ENCODE measurements around the gene ZNF536. TPM values are rescaled to one million over a fixed set of nuclear protein-coding genes. Genes with fewer than 3 reads are reported as not detected.

Gene ZNF536
- total and polyA plus RNA-seq, 10 of the 15 experiments (the other 5 are each of a cell fraction or from before 2014, with no cell fraction given): not detected

GRCh38 chr19:30536975-30537374 lies 164.8 kb downstream of the ZNF536 start (continued):
- TF ChIP-seq SKIL (IDR thresholded peaks at IDR 0.05; ENCODE audit: low read depth, poor library complexity, severe bottlenecking): no peak
- no peak for TF ChIP-seq DPF2 (IDR thresholded peaks at IDR 0.05)
- TF ChIP-seq E2F4 (IDR thresholded peaks at IDR 0.05; ENCODE audit: low read depth, low read length): no peak
- TF ChIP-seq PBX3 (IDR thresholded peaks at IDR 0.05; ENCODE audit: insufficient replicate concordance, low read depth, low read length): no peak
- TF ChIP-seq FOXM1 (IDR thresholded peaks at IDR 0.05; ENCODE audit: low read depth, low read length): no peak
- TF ChIP-seq CBX5 (IDR thresholded peaks at IDR 0.05; ENCODE audit: low read depth): no peak
- TF ChIP-seq POLR2A (IDR thresholded peaks at IDR 0.05; ENCODE audit: low read depth, low read length): no peak
- TF ChIP-seq SPI1 (IDR thresholded peaks at IDR 0.05; ENCODE audit: borderline replicate concordance, insufficient read depth, low read depth, low read length): no peak
- no peak for TF ChIP-seq POLR2AphosphoS5 (IDR thresholded peaks at IDR 0.05; ENCODE audit: low read length)
- no peak for TF ChIP-seq ZBED1 (IDR thresholded peaks at IDR 0.05; ENCODE audit: borderline replicate concordance)
- no peak for TF ChIP-seq TARDBP (IDR thresholded peaks at IDR 0.05; ENCODE audit: borderline replicate concordance)
